Caco-2 (cell line): ENCODE data around the gene DCAF17. TPM values are rescaled to one million over a fixed set of nuclear protein-coding genes. Genes with fewer than 3 reads are reported as not detected.

Experiments
- BruUV-seq: library from RNA; stranded (reverse); fragments of 400-500 nt; replicated peaks from 2 replicates; lab custom pipeline; 2021; lab: Mats Ljungman, UMichigan
- CTCF ChIA-PET: fragments of 300-600 bp; sonication (Branson Sonifier 250); formaldehyde crosslinking; loops from one replicate; lab custom pipeline; 2022; ENCODE audit warnings: antibody characterized with exemption; lab: Charles Lee
- POLR2A ChIA-PET: fragments of 300-600 bp; sonication (Branson Sonifier 250); formaldehyde crosslinking; loops from one replicate; lab custom pipeline; 2022; ENCODE audit warnings: antibody characterized with exemption; lab: Charles Lee
- DNase-seq, 2 experiments: peaks; one replicate each; pipeline versions ENCODE4 v3.0.0 to v3.0.0-alpha.2; 2020 to 2022
- H3K27me3 ChIP-seq: replicated peaks from 2 replicates; pipeline ENCODE4 v1.6.0; 2011; ENCODE audit warnings: low read length; ENCODE audit not compliant: control insufficient read depth, insufficient read depth
- H3K36me3 ChIP-seq: 2 replicates; pipeline ENCODE4 v1.5.1; 2011; ENCODE audit warnings: low read length; ENCODE audit not compliant: control insufficient read depth, insufficient read depth
- H3K4me1 ChIP-seq: fragments of 250-450 bp; sonication (Bioruptor Pico); 2 replicates; pipeline ENCODE4 v1.5.1; 2020; ENCODE audit warnings: mild to moderate bottlenecking
- H3K4me3 ChIP-seq: 2 replicates; pipeline ENCODE4 v1.5.1; 2011; ENCODE audit warnings: low read depth, mild to moderate bottlenecking, control low read depth, low read length
- H3K9me3 ChIP-seq: fragments of 250-450 bp; sonication (Bioruptor Pico); 2 replicates; pipeline ENCODE4 v1.5.1; 2020; ENCODE audit warnings: mild to moderate bottlenecking, moderate library complexity
- H3K27ac Mint-ChIP-seq: one replicate; pipeline ENCODE4 v1.8.0; 2022; ENCODE audit warnings: mixed read lengths; ENCODE audit not compliant: unreplicated experiment
- H3K27me3 Mint-ChIP-seq: one replicate; pipeline ENCODE4 v1.8.0; 2022; ENCODE audit warnings: mixed read lengths; ENCODE audit not compliant: insufficient read depth, unreplicated experiment
- H3K36me3 Mint-ChIP-seq: one replicate; pipeline ENCODE4 v1.8.0; 2022; ENCODE audit warnings: mild to moderate bottlenecking, mixed read lengths; ENCODE audit not compliant: insufficient read depth, unreplicated experiment
- H3K4me1 Mint-ChIP-seq: one replicate; pipeline ENCODE4 v1.8.0; 2022; ENCODE audit warnings: low read depth, mixed read lengths; ENCODE audit not compliant: unreplicated experiment
- H3K4me3 Mint-ChIP-seq: one replicate; pipeline ENCODE4 v1.8.0; 2022; ENCODE audit warnings: mild to moderate bottlenecking, moderate library complexity, mixed read lengths; ENCODE audit not compliant: unreplicated experiment
- H3K9me3 Mint-ChIP-seq: one replicate; pipeline ENCODE4 v1.8.0; 2022; ENCODE audit warnings: mixed read lengths; ENCODE audit not compliant: unreplicated experiment
- CTCF ChIP-seq, 2 experiments: fragments of 200-600 bp in 1 of 2; IDR thresholded peaks; 1 replicate in 1 of 2; 2 replicates in 1 of 2; pipeline versions ENCODE4 v1.5.1 to v1.8.0; 2011 to 2022; ENCODE audit warnings: antibody characterized with exemption in 1 of 2, control low read depth in 1 of 2, inconsistent platforms in 1 of 2, low read depth in 1 of 2, low read length in 1 of 2, mild to moderate bottlenecking in 1 of 2, moderate library complexity in 1 of 2; ENCODE audit not compliant: insufficient read depth in 1 of 2, severe bottlenecking in 1 of 2, unreplicated experiment in 1 of 2
- intact Hi-C: fragments of 100-400 bp; cut with micrococcal nuclease; formaldehyde crosslinking; loops from one replicate; pipeline ENCODE4 v1.10.0; 2022; ENCODE audit not compliant: unreplicated experiment
- total RNA-seq: library from RNA; stranded (reverse); gene quantifications from 2 replicates; pipeline ENCODE4 v1.2.3, GENCODE V29; 2022

The DCAF17 gene
- total RNA-seq, 1 experiment from 2014 or later: 22.7 TPM

- H3K4me3 ChIP-seq: no peak overlapping the region
- POLR2A ChIA-PET: interaction anchor here (1.0 kb wide), 1 partner anchor 48 kb away, joined by 4 read pairs; the partner anchor contains the start of genes DCAF17 and METTL8
- no TSS peak for BruUV-seq
Measured at GRCh38 chr2:171482308-171482707, 48.3 kb downstream of the DCAF17 start.

GRCh38 chr2:171482877-171483276 is 48.9 kb downstream of the DCAF17 start:
- no peak overlapping the region for H3K4me3 ChIP-seq
- POLR2A ChIA-PET: interaction anchor here (1.0 kb wide), 1 partner anchor 49 kb away, joined by 4 read pairs; the partner anchor contains the start of genes DCAF17 and METTL8
- Mint-ChIP-seq H3K4me1 (peaks cover 18% of the 10 kb centered on the region), H3K9me3 (no peaks in the 10 kb centered on the region), H3K27ac (no peak overlapping the region), H3K4me3 (no peak overlapping the region), H3K36me3 (peaks cover 9% of the 10 kb centered on the region), H3K27me3 (no peaks in the 10 kb centered on the region)
- peaks cover 13% of the 10 kb centered on the region; the same call in 1 of the 2 replicates for H3K4me1 ChIP-seq
- CTCF ChIA-PET: no interaction called here
- DNase-seq: peak; percentile 25 to 39
- no peaks in the 10 kb centered on the region for H3K27me3 ChIP-seq
- no TSS peak for BruUV-seq
- TF ChIP-seq CTCF (IDR thresholded peaks at IDR 0.05; ENCODE audit: insufficient read depth in 1 of 2, low read depth in 1 of 2, low read length in 1 of 2, severe bottlenecking in 1 of 2, unreplicated experiment in 1 of 2): no peak
- no peaks in the 10 kb centered on the region for H3K9me3 ChIP-seq
- H3K36me3 ChIP-seq: peaks cover 1% of the 10 kb centered on the region
- intact Hi-C loops: no loop called here

More at GRCh38 chr2:171482308-171482707, 48.3 kb downstream of the DCAF17 start:
- Histone ChIP-seq H3K27me3 (no peaks in the 10 kb centered on the region), H3K9me3 (no peaks in the 10 kb centered on the region), H3K36me3 (peaks cover 1% of the 10 kb centered on the region), H3K4me1 (peaks cover 13% of the 10 kb centered on the region; the same call in 1 of the 2 replicates)
- Mint-ChIP-seq H3K27ac (no peak overlapping the region), H3K9me3 (no peaks in the 10 kb centered on the region), H3K4me3 (no peak overlapping the region), H3K4me1 (peaks cover 18% of the 10 kb centered on the region), H3K36me3 (peaks cover 9% of the 10 kb centered on the region), H3K27me3 (no peaks in the 10 kb centered on the region)
- CTCF ChIA-PET: no interaction called here
- intact Hi-C loops: no loop called here
- no peak for TF ChIP-seq CTCF (IDR thresholded peaks at IDR 0.05; ENCODE audit: insufficient read depth in 1 of 2, low read depth in 1 of 2, low read length in 1 of 2, severe bottlenecking in 1 of 2, unreplicated experiment in 1 of 2)
- no peak for DNase-seq

GRCh38 chr2:171483793-171484192 is 49.8 kb downstream of the DCAF17 start:
- POLR2A ChIA-PET: no interaction called here
- no TSS peak for BruUV-seq
- intact Hi-C loops: no loop called here

More at GRCh38 chr2:171483793-171484192, 49.8 kb downstream of the DCAF17 start:
- no peak overlapping the region for H3K4me3 Mint-ChIP-seq
- Histone ChIP-seq H3K36me3 (peaks cover 1% of the 10 kb centered on the region), H3K27me3 (no peaks in the 10 kb centered on the region), H3K4me3 (no peak overlapping the region), H3K4me1 (peaks cover 13% of the 10 kb centered on the region; the same call in 1 of the 2 replicates), H3K9me3 (no peaks in the 10 kb centered on the region)
- no peaks in the 10 kb centered on the region for H3K9me3 Mint-ChIP-seq
- peaks cover 18% of the 10 kb centered on the region for H3K4me1 Mint-ChIP-seq
- no peak for DNase-seq
- no peak overlapping the region for H3K27ac Mint-ChIP-seq
- TF ChIP-seq CTCF (IDR thresholded peaks at IDR 0.05; ENCODE audit: insufficient read depth in 1 of 2, low read depth in 1 of 2, low read length in 1 of 2, severe bottlenecking in 1 of 2, unreplicated experiment in 1 of 2): no peak
- CTCF ChIA-PET: no interaction called here
- no peaks in the 10 kb centered on the region for H3K27me3 Mint-ChIP-seq
- peaks cover 9% of the 10 kb centered on the region for H3K36me3 Mint-ChIP-seq
